GM06990 (cell line): Measurements from ENCODE around the gene EME2.
A peak's percentile ranks its signal among the peaks of the same experiment; 100 is the strongest.

Source experiments
- DNase-seq: peaks from one replicate; pipeline ENCODE4 v3.0.0-alpha.2; 2011; ENCODE audit not compliant: insufficient read length; ENCODE audit errors: extremely low read depth
- H3K27me3 ChIP-seq: replicated peaks from 2 replicates; pipeline ENCODE4 v1.6.0; 2011; ENCODE audit warnings: low read length; ENCODE audit not compliant: control insufficient read depth, insufficient read depth
- H3K36me3 ChIP-seq: 2 replicates; pipeline ENCODE4 v1.5.1; 2011; ENCODE audit warnings: low read length; ENCODE audit not compliant: control insufficient read depth, insufficient read depth
- H3K4me3 ChIP-seq: replicated peaks from 2 replicates; pipeline ENCODE4 v1.5.1; 2011; ENCODE audit warnings: low read depth, mild to moderate bottlenecking, control low read depth, low read length
- CTCF ChIP-seq: IDR thresholded peaks from 2 replicates; pipeline ENCODE4 v1.5.1; 2011; ENCODE audit warnings: low read length, control low read depth, mild to moderate bottlenecking, inconsistent platforms; ENCODE audit not compliant: insufficient read depth, poor library complexity, severe bottlenecking

EME2 gene

DNA sequence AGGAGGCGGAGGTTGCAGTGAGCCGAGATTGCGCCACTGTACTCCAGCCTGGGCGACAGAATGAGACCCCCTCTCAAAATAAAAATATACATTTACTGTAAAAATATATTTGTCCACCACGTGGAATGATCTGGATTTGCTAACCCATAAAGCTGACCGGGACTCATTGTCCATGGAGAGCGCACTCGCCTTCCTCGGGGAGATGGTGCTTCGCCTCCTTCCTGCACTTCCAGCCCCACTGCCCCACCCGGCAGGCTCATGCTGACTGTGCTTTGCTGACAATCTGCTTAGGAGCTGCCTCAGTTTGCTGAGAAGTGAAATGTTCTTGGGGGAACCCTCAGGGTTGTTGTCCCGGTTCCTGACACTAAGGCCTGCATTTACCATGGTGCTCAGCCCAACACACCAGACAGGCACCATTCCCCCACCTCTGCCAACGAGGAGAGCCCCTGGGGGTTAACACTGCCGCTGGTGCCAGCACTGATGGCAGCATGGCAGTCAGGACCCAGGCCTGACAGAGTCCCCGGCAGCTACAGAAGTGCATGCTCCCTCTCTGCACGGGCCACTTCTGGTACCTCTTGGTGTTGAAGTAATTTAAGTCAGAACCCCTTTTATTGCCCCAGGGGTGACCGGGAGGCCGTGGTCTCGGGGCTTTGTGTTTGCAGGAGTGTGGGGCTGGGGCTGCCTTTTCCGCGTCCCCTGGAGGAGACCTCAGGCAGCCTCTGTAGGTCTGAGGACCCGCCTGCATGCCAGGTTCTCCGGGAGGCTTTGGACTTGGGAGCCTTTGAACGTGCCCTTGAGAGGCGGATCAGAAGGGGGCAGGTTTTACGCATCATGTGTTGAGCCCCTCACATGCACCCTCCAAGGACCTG is 12.6 kb downstream of the EME2 start:
- no peaks in the 10 kb centered on the region for H3K27me3 ChIP-seq
- H3K4me3 ChIP-seq: no peak overlapping the region
- DNase-seq: no peak
- TF ChIP-seq CTCF: no peak
- peaks cover 11% of the 10 kb centered on the region for H3K36me3 ChIP-seq

- TF ChIP-seq CTCF: no peak
- peak; percentile 6 for DNase-seq
- H3K4me3 ChIP-seq: no peak overlapping the region
- H3K36me3 ChIP-seq: peaks cover 13% of the 10 kb centered on the region
- no peaks in the 10 kb centered on the region for H3K27me3 ChIP-seq
Measured at GRCh38 chr16:1785846-1786170, 13.2 kb downstream of the EME2 start.

DNA sequence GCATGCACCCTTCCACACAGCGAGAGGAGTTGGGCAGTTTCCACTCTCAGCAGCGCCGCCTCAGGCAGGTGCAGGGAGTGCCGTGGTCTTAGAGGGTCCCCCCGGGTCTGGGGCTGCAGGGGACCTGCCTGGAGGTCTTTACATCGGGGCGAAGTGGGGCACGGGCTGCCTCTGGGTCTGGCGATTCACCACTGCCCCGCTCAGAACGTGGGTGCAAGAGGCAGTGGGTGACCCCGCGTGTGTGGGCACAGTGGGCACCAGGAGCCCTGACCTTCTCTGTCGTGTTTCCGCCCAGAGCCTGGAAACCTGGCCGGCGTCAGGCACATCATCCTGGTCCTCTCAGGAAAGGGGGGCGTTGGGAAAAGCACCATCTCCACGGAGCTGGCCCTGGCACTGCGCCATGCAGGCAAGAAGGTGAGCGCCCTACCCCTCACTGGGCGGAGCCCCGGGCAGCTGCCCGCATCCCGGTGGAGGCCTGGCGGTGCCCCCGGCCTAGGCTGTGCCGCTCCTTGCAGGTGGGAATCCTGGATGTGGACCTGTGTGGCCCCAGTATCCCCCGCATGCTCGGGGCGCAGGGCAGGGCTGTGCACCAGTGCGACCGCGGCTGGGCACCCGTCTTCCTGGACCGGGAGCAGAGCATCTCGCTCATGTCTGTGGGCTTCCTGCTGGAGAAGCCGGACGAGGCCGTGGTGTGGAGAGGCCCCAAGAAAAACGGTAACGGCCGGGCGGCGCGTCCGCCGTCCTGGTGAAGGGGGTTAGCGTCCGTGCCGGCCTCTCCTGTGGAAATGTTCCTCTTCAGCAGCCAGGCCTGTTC is 13.8 kb downstream of the EME2 start:
- H3K27me3 ChIP-seq: no peaks in the 10 kb centered on the region
- peak; percentile 15 for DNase-seq
- TF ChIP-seq CTCF: no peak
- H3K36me3 ChIP-seq: peaks cover 13% of the 10 kb centered on the region
- H3K4me3 ChIP-seq: no peak overlapping the region

GRCh38 chr16:1787056-1787321 is 14.4 kb downstream of the EME2 start:
- Histone ChIP-seq H3K27me3 (no peaks in the 10 kb centered on the region), H3K4me3 (no peak overlapping the region), H3K36me3 (peaks cover 13% of the 10 kb centered on the region)
- no peak for TF ChIP-seq CTCF
- no peak for DNase-seq

- no peak for TF ChIP-seq CTCF
- peak; percentile 9 for DNase-seq
- peaks cover 13% of the 10 kb centered on the region for H3K36me3 ChIP-seq
Measured at GRCh38 chr16:1787322-1788094, 14.9 kb downstream of the EME2 start.

More at GRCh38 chr16:1787322-1788094, 14.9 kb downstream of the EME2 start:
- H3K4me3 ChIP-seq: no peak overlapping the region
- H3K27me3 ChIP-seq: no peaks in the 10 kb centered on the region
